Stimulated activated CD4-positive, alpha-beta T cell treated with anti-CD3 and anti-CD28 coated beads, Interleukin-1b, Interleukin-23, amount 100 ng/mL, for 1 hour (primary cell): ENCODE measurements around the gene SEC63.
A peak's percentile ranks its signal among the peaks of the same experiment; 100 is the strongest.
"Not testable (repeated sequence)": the region's sequence is repeated elsewhere in the genome, so short reads cannot be mapped to it uniquely, and the experiment has no call there.

Experiments used
- DNase-seq, 2 donors: peaks; one replicate each; pipeline ENCODE4 v3.0.0-alpha.2; 2020; ENCODE audit warnings: low read depth in 2 of 2

SEC63 gene

GRCh38 chr6:107972413-107973096, 14.5 kb upstream of the SEC63 start:
- no peak for DNase-seq

- DNase-seq, result no peak
Observed at GRCh38 chr6:107971181-107971580, 13.2 kb upstream of the SEC63 start.

GRCh38 chr6:107970255-107970654, 12.2 kb upstream of the SEC63 start:
- no peak for DNase-seq

GRCh38 chr6:107968081-107968480, 10.1 kb upstream of the SEC63 start:
- DNase-seq, result no peak

- no peak for DNase-seq
Observed at GRCh38 chr6:107965746-107966145, 7.7 kb upstream of the SEC63 start.

GRCh38 chr6:107962723-107963122, 4.7 kb upstream of the SEC63 start:
- no peak for DNase-seq

GRCh38 chr6:107959392-107959791, 1.4 kb upstream of the SEC63 start:
- no peak for DNase-seq

GRCh38 chr6:107958689-107959362, 818 bp upstream of the SEC63 start:
- DNase-seq, result not testable (repeated sequence)

- DNase-seq, result peak; percentile 7 to 29
Observed at GRCh38 chr6:107957308-107957908, 600 bp downstream of the SEC63 start.

- DNase-seq, result no peak
Observed at GRCh38 chr6:107956586-107957307, 1.3 kb downstream of the SEC63 start.

- no peak for DNase-seq
Observed at GRCh38 chr6:107956181-107956580, 1.8 kb downstream of the SEC63 start.

- DNase-seq, result not testable (repeated sequence)
Observed at GRCh38 chr6:107953858-107954414, 4.1 kb downstream of the SEC63 start.

- no peak for DNase-seq
Observed at GRCh38 chr6:107943626-107944439, 14.2 kb downstream of the SEC63 start.

- DNase-seq, result no peak
Observed at GRCh38 chr6:107942142-107942541, 15.9 kb downstream of the SEC63 start.

GRCh38 chr6:107941627-107942026, 16.4 kb downstream of the SEC63 start:
- DNase-seq, result no peak

- DNase-seq, result no peak
Observed at GRCh38 chr6:107941199-107941598, 16.8 kb downstream of the SEC63 start.

- not testable (repeated sequence) for DNase-seq
Observed at GRCh38 chr6:107936910-107937292, 21.1 kb downstream of the SEC63 start.

GRCh38 chr6:107936162-107936909, 21.7 kb downstream of the SEC63 start:
- no peak for DNase-seq

- not testable (repeated sequence) for DNase-seq
Observed at GRCh38 chr6:107934229-107934628, 23.8 kb downstream of the SEC63 start.

GRCh38 chr6:107932580-107932979, 25.4 kb downstream of the SEC63 start:
- DNase-seq, result no peak
